Neutrophil (primary cell): ENCODE results near the gene KBTBD4.
"Not testable (repeated sequence)": the region's sequence is repeated elsewhere in the genome, so short reads cannot be mapped to it uniquely, and the experiment has no call there.

Source experiments
- H3K27ac ChIP-seq: fragments of 200-600 bp; sonication (generic); 2 replicates; pipeline ENCODE4 v1.5.1; 2016; ENCODE audit warnings: mild to moderate bottlenecking, moderate library complexity
- H3K27me3 ChIP-seq: fragments of 200-600 bp; sonication (generic); 2 replicates; pipeline ENCODE4 v1.6.0; 2016; ENCODE audit warnings: mild to moderate bottlenecking
- H3K36me3 ChIP-seq: fragments of 200-600 bp; sonication (generic); 2 replicates; pipeline ENCODE4 v1.5.1; 2017
- H3K4me1 ChIP-seq, 2 experiments: fragments of 200-600 bp in 1 of 2; sonication (generic) in 1 of 2; 1 replicate in 1 of 2; 2 replicates in 1 of 2; pipeline versions ENCODE4 v1.5.1 to v1.6.1; 2013 to 2016; ENCODE audit warnings: low read depth in 1 of 2, low read length in 1 of 2, mild to moderate bottlenecking in 1 of 2, moderate library complexity in 1 of 2; ENCODE audit not compliant: control insufficient read depth in 1 of 2, insufficient read depth in 1 of 2
- H3K4me3 ChIP-seq, 2 experiments: fragments of 200-600 bp in 1 of 2; sonication (generic) in 1 of 2; 1 replicate in 1 of 2; 2 replicates in 1 of 2; pipeline ENCODE4 v1.5.1; 2013 to 2016; ENCODE audit warnings: low read depth in 1 of 2, low read length in 1 of 2, mild to moderate bottlenecking in 1 of 2, moderate library complexity in 1 of 2
- H3K9me3 ChIP-seq: fragments of 200-600 bp; sonication (generic); 2 replicates; pipeline ENCODE4 v1.5.1; 2016
- CTCF ChIP-seq: fragments of 200-600 bp; sonication (generic); IDR thresholded peaks from 2 replicates; pipeline ENCODE4 v1.5.1; 2016; ENCODE audit warnings: antibody characterized with exemption

The KBTBD4 gene

GRCh38 chr11:47534704-47535251 is 44.0 kb downstream of the KBTBD4 start:
- no peak overlapping the region for H3K27ac ChIP-seq
- TF ChIP-seq CTCF, result no peak
- peaks cover 9% of the 10 kb centered on the region for H3K36me3 ChIP-seq
- no peaks in the 10 kb centered on the region for H3K9me3 ChIP-seq
- no peaks in the 10 kb centered on the region for H3K4me1 ChIP-seq
- no peaks in the 10 kb centered on the region for H3K27me3 ChIP-seq
- H3K4me3 ChIP-seq, result no peak overlapping the region

- no peak overlapping the region for H3K4me3 ChIP-seq
- no peaks in the 10 kb centered on the region for H3K9me3 ChIP-seq
- no peaks in the 10 kb centered on the region for H3K4me1 ChIP-seq
- peaks cover 9% of the 10 kb centered on the region for H3K36me3 ChIP-seq
- no peak overlapping the region for H3K27ac ChIP-seq
- H3K27me3 ChIP-seq, result no peaks in the 10 kb centered on the region
- no peak for TF ChIP-seq CTCF
These were observed 45.0 kb downstream of the KBTBD4 start for GRCh38 chr11:47533690-47534151.

- H3K4me3 ChIP-seq, result no peak overlapping the region
- H3K27ac ChIP-seq, result no peak overlapping the region
- H3K36me3 ChIP-seq, result peaks cover 13% of the 10 kb centered on the region
- H3K4me1 ChIP-seq, result no peaks in the 10 kb centered on the region
- H3K9me3 ChIP-seq, result no peaks in the 10 kb centered on the region
- H3K27me3 ChIP-seq, result no peaks in the 10 kb centered on the region
- TF ChIP-seq CTCF, result no peak
These were observed 46.1 kb downstream of the KBTBD4 start for GRCh38 chr11:47532597-47533213.

GRCh38 chr11:47531666-47532065 is 47.1 kb downstream of the KBTBD4 start:
- no peak for TF ChIP-seq CTCF
- no peaks in the 10 kb centered on the region for H3K27me3 ChIP-seq
- H3K9me3 ChIP-seq, result no peaks in the 10 kb centered on the region
- H3K27ac ChIP-seq, result no peak overlapping the region
- H3K4me1 ChIP-seq, result no peaks in the 10 kb centered on the region
- peaks cover 15% of the 10 kb centered on the region for H3K36me3 ChIP-seq
- no peak overlapping the region for H3K4me3 ChIP-seq

GRCh38 chr11:47530721-47531120 is 48.0 kb downstream of the KBTBD4 start:
- not testable (repeated sequence) for H3K36me3 ChIP-seq, H3K9me3 ChIP-seq, H3K27me3 ChIP-seq, H3K4me3 ChIP-seq, H3K4me1 ChIP-seq, H3K27ac ChIP-seq

- Histone ChIP-seq H3K36me3 (peaks cover 9% of the 10 kb centered on the region), H3K4me1 (no peaks in the 10 kb centered on the region), H3K27ac (no peak overlapping the region)
These were observed 48.8 kb downstream of the KBTBD4 start for GRCh38 chr11:47529951-47530350.

More at GRCh38 chr11:47529951-47530350, 48.8 kb downstream of the KBTBD4 start:
- TF ChIP-seq CTCF, result no peak
- Histone ChIP-seq H3K27me3 (no peaks in the 10 kb centered on the region), H3K4me3 (no peak overlapping the region), H3K9me3 (no peaks in the 10 kb centered on the region)
